ENCODE measurements around the gene RAB20.

GRCh38 chr13:110496281-110496680 is 65.2 kb downstream of the RAB20 start:
- TF ChIP-seq, protein P1, sequence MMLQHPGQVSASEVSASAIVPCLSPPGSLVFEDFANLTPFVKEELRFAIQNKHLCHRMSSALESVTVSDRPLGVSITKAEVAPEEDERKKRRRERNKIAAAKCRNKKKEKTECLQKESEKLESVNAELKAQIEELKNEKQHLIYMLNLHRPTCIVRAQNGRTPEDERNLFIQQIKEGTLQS (IDR thresholded peaks at IDR 0.05) = no peak
- TF ChIP-seq SP1 (IDR thresholded peaks at IDR 0.05; ENCODE audit: low read depth) (no peak), CTCF (IDR thresholded peaks at IDR 0.05 in 2 of 3, conservative IDR thresholded peaks at IDR 0.05 in 1 of 3; ENCODE audit: borderline replicate concordance in 1 of 3, insufficient read depth in 1 of 3, low read depth in 2 of 3, low read length in 2 of 3) (no peak), EZH2phosphoT487 (IDR thresholded peaks at IDR 0.05; ENCODE audit: borderline replicate concordance) (no peak), POLR2A (IDR thresholded peaks at IDR 0.05; ENCODE audit: borderline replicate concordance, extremely low read depth, insufficient read depth, insufficient read length) (no peak), CEBPB (IDR thresholded peaks at IDR 0.05; ENCODE audit: low read depth) (no peak), YY1 (IDR thresholded peaks at IDR 0.05; ENCODE audit: extremely low read depth, insufficient replicate concordance, low read depth, low read length) (no peak), FOSL1 (IDR thresholded peaks at IDR 0.05; ENCODE audit: low read depth) (no peak), JUND (IDR thresholded peaks at IDR 0.05) (no peak), EGR1 (IDR thresholded peaks at IDR 0.05; ENCODE audit: low read depth) (no peak), MAX (IDR thresholded peaks at IDR 0.05) (no peak), EZH2 (IDR thresholded peaks at IDR 0.05) (no peak), SRF (IDR thresholded peaks at IDR 0.05; ENCODE audit: low read depth) (no peak)

Data from HCT116 (cell line).